Peyer's patch (tissue), 4 donors: ENCODE results near the gene HS3ST1.

Source experiments
- POLR2A ChIP-seq, 2 donors: fragments of 450-650 bp; IDR thresholded peaks; one replicate each; pipeline ENCODE4 v1.5.1; 2017; ENCODE audit warnings: antibody characterized with exemption in 2 of 2, mild to moderate bottlenecking in 2 of 2, moderate library complexity in 2 of 2
- TF ChIP-seq, protein P1 (sequence below), 6 experiments: fragments of 450-650 bp in 4 of 6; fragments of 200-600 bp in 2 of 6; sonication (generic) in 1 of 6; IDR thresholded peaks; one replicate each; pipeline ENCODE4 v1.5.1; 2017 to 2019; ENCODE audit warnings: antibody characterized with exemption in 6 of 6, mild to moderate bottlenecking in 3 of 6, moderate library complexity in 1 of 6

DNA sequence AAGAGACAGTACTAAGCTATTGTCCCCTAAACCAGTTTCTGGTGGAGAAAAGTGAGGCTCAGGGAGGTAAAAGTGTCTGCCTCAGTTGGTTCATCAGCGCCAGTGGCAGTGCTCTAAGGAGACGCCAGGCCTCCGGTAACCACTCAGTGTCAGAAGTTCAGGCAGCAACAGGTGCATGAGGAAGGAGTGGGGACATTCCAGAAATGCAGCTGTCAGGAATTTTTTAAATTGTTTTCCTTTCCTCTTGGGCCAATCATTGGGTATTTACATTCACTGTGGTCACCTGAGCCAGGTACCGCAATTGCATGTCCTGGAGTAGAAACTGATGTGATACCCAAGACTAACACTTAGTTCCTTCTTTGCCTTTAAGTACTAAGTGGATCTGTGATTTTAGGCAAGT, 40.2 kb upstream of the HS3ST1 start:
- TF ChIP-seq, protein P1, sequence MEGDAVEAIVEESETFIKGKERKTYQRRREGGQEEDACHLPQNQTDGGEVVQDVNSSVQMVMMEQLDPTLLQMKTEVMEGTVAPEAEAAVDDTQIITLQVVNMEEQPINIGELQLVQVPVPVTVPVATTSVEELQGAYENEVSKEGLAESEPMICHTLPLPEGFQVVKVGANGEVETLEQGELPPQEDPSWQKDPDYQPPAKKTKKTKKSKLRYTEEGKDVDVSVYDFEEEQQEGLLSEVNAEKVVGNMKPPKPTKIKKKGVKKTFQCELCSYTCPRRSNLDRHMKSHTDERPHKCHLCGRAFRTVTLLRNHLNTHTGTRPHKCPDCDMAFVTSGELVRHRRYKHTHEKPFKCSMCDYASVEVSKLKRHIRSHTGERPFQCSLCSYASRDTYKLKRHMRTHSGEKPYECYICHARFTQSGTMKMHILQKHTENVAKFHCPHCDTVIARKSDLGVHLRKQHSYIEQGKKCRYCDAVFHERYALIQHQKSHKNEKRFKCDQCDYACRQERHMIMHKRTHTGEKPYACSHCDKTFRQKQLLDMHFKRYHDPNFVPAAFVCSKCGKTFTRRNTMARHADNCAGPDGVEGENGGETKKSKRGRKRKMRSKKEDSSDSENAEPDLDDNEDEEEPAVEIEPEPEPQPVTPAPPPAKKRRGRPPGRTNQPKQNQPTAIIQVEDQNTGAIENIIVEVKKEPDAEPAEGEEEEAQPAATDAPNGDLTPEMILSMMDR (IDR thresholded peaks at IDR 0.05): no peak
- no peak for TF ChIP-seq POLR2A (IDR thresholded peaks at IDR 0.05)
